GM18517 (cell line): Measurements from ENCODE around the gene TBX2.

Experiments
- ATAC-seq: cut with Tn5 transposase; IDR thresholded peaks from one replicate; pipeline ENCODE4 v1.9.1; 2021; ENCODE audit warnings: mild to moderate bottlenecking, moderate library complexity; ENCODE audit not compliant: unreplicated experiment

TBX2 gene

GRCh38 chr17:61450641-61451537 lies 51.2 kb downstream of the TBX2 start:
- ATAC-seq, result no peak

GRCh38 chr17:61451538-61452300 lies 52.1 kb downstream of the TBX2 start:
- ATAC-seq, result no peak

GRCh38 chr17:61452301-61453290 lies 53.0 kb downstream of the TBX2 start, which contains the start of gene TBX4:
Gene TBX4 (plus strand): TSS chr17:61452422. CDS start chr17:61456491, 4,069 bp downstream.
- no peak for ATAC-seq

- no peak for ATAC-seq
Observed at GRCh38 chr17:61453566-61454380, 54.1 kb downstream of the TBX2 start.

GRCh38 chr17:61454381-61455323 lies 55.0 kb downstream of the TBX2 start:
- ATAC-seq, result no peak

- ATAC-seq, result no peak
Observed at GRCh38 chr17:61455324-61456060, 55.8 kb downstream of the TBX2 start.

- ATAC-seq, result no peak
Observed at GRCh38 chr17:61456061-61456681, 56.5 kb downstream of the TBX2 start.

- ATAC-seq, result no peak
Observed at GRCh38 chr17:61456688-61457225, 57.1 kb downstream of the TBX2 start.

- no peak for ATAC-seq
Observed at GRCh38 chr17:61457226-61457983, 57.8 kb downstream of the TBX2 start.

- no peak for ATAC-seq
Observed at GRCh38 chr17:61458000-61458399, 58.4 kb downstream of the TBX2 start.

GRCh38 chr17:61458421-61459141 lies 58.9 kb downstream of the TBX2 start:
- ATAC-seq, result no peak
